GM21526 (cell line): Measurements from ENCODE around the gene SLC11A1.

Experiments
- ATAC-seq: cut with Tn5 transposase; IDR thresholded peaks from one replicate; pipeline ENCODE4 v1.9.1; 2021; ENCODE audit warnings: moderate library complexity; ENCODE audit not compliant: unreplicated experiment, low FRiP score

Gene SLC11A1

GRCh38 chr2:218402911-218403411 lies 20.9 kb downstream of the SLC11A1 start:
- no peak for ATAC-seq

GRCh38 chr2:218403810-218404209 lies 21.7 kb downstream of the SLC11A1 start:
- ATAC-seq = no peak

- ATAC-seq = no peak
Observed at GRCh38 chr2:218404351-218405085, 22.4 kb downstream of the SLC11A1 start.

GRCh38 chr2:218405086-218405745 lies 23.1 kb downstream of the SLC11A1 start:
- ATAC-seq = no peak

GRCh38 chr2:218405746-218406208 lies 23.7 kb downstream of the SLC11A1 start:
- ATAC-seq = no peak

GRCh38 chr2:218406209-218406948 lies 24.3 kb downstream of the SLC11A1 start:
- ATAC-seq = peak; percentile 74

GRCh38 chr2:218406949-218407618 lies 25.0 kb downstream of the SLC11A1 start:
- peak; percentile 6 for ATAC-seq

GRCh38 chr2:218407717-218408116 lies 25.6 kb downstream of the SLC11A1 start:
- no peak for ATAC-seq

- no peak for ATAC-seq
Observed at GRCh38 chr2:218418321-218418716, 36.2 kb downstream of the SLC11A1 start.

GRCh38 chr2:218418717-218419458 lies 36.8 kb downstream of the SLC11A1 start, which contains the start of gene VIL1:
TSS of gene VIL1 (plus strand) at chr2:218419123. CDS start at chr2:218423779, 4,656 bp downstream.
- no peak for ATAC-seq

GRCh38 chr2:218419630-218420216 lies 37.6 kb downstream of the SLC11A1 start:
- no peak for ATAC-seq

- ATAC-seq = no peak
Observed at GRCh38 chr2:218421027-218421426, 39.0 kb downstream of the SLC11A1 start.

GRCh38 chr2:218422403-218423086 lies 40.5 kb downstream of the SLC11A1 start:
- no peak for ATAC-seq

GRCh38 chr2:218423584-218423983 lies 41.5 kb downstream of the SLC11A1 start:
- no peak for ATAC-seq

GRCh38 chr2:218425531-218425930 lies 43.5 kb downstream of the SLC11A1 start:
- ATAC-seq = no peak

GRCh38 chr2:218427741-218428140 lies 45.7 kb downstream of the SLC11A1 start:
- no peak for ATAC-seq

GRCh38 chr2:218428846-218429558 lies 46.9 kb downstream of the SLC11A1 start:
- ATAC-seq = no peak
